HEK293T (cell line): ENCODE data around the gene OTX1.

ENCODE experiments used
- CTCF ChIA-PET: fragments of 350-600 bp; formaldehyde crosslinking; extraction: SDS; loops from one replicate; lab custom pipeline; 2021; ENCODE audit warnings: antibody characterized with exemption, inconsistent platforms; lab: Yijun Ruan, JAX
- POLR2A ChIA-PET: fragments of 350-600 bp; formaldehyde crosslinking; extraction: SDS; loops from one replicate; lab custom pipeline; 2020; ENCODE audit warnings: antibody characterized with exemption, inconsistent platforms; lab: Yijun Ruan, JAX
- DNase-seq: peaks from one replicate; pipeline ENCODE4 v3.0.0; 2012; ENCODE audit warnings: mixed read lengths; ENCODE audit errors: extremely low spot score
- ARNT ChIP-seq: fragments of 450-650 bp; IDR thresholded peaks from 2 replicates; pipeline ENCODE4 v1.6.1; 2017; ENCODE audit warnings: mild to moderate bottlenecking
- BHLHE40 ChIP-seq: fragments of 450-650 bp; IDR thresholded peaks from 2 replicates; pipeline ENCODE4 v1.6.1; 2016; ENCODE audit warnings: mild to moderate bottlenecking, moderate library complexity, borderline replicate concordance
- CTBP1 ChIP-seq: fragments of 450-650 bp; IDR thresholded peaks from 2 replicates; pipeline ENCODE4 v1.6.1; 2016; ENCODE audit warnings: borderline replicate concordance
- ELF4 ChIP-seq: fragments of 450-650 bp; IDR thresholded peaks from 2 replicates; pipeline ENCODE4 v1.6.1; 2017; ENCODE audit warnings: antibody characterized with exemption
- FOXA1 ChIP-seq: fragments of 450-650 bp; IDR thresholded peaks from 2 replicates; pipeline ENCODE4 v1.6.1; 2016; ENCODE audit warnings: mild to moderate bottlenecking
- FOXK2 ChIP-seq: fragments of 450-650 bp; IDR thresholded peaks from 2 replicates; pipeline ENCODE4 v1.6.1; 2016; ENCODE audit warnings: mild to moderate bottlenecking
- FOXM1 ChIP-seq: fragments of 450-650 bp; IDR thresholded peaks from 2 replicates; pipeline ENCODE4 v1.6.1; 2017; ENCODE audit warnings: mild to moderate bottlenecking, borderline replicate concordance
- HDGF ChIP-seq: fragments of 450-650 bp; IDR thresholded peaks from 2 replicates; pipeline ENCODE4 v1.6.1; 2017; ENCODE audit warnings: antibody characterized with exemption, borderline replicate concordance
- L3MBTL2 ChIP-seq: fragments of 450-650 bp; conservative IDR thresholded peaks from 2 replicates; pipeline ENCODE4 v1.6.1; 2016; ENCODE audit warnings: mild to moderate bottlenecking
- LEF1 ChIP-seq: fragments of 450-650 bp; IDR thresholded peaks from 2 replicates; pipeline ENCODE4 v1.6.1; 2017; ENCODE audit warnings: mild to moderate bottlenecking, borderline replicate concordance
- NFRKB ChIP-seq: fragments of 450-650 bp; IDR thresholded peaks from 2 replicates; pipeline ENCODE4 v1.6.1; 2016; ENCODE audit warnings: mild to moderate bottlenecking, moderate library complexity
- PKNOX1 ChIP-seq: fragments of 450-650 bp; IDR thresholded peaks from 2 replicates; pipeline ENCODE4 v1.6.1; 2016
- SP1 ChIP-seq: fragments of 450-650 bp; IDR thresholded peaks from 2 replicates; pipeline ENCODE4 v1.6.1; 2017
- SUZ12 ChIP-seq: fragments of 450-650 bp; IDR thresholded peaks from 2 replicates; pipeline ENCODE4 v1.6.1; 2016; ENCODE audit warnings: mild to moderate bottlenecking
- TARDBP ChIP-seq: fragments of 450-650 bp; IDR thresholded peaks from 2 replicates; pipeline ENCODE4 v1.6.1; 2016
- ZNF384 ChIP-seq: fragments of 450-650 bp; IDR thresholded peaks from 2 replicates; pipeline ENCODE4 v1.6.1; 2016

The OTX1 gene

GRCh38 chr2:63051795-63052333 lies 1.2 kb downstream of the OTX1 start:
- ChIA-PET CTCF (no interaction called here), POLR2A (interaction anchor here (0.6 kb wide), 1 partner anchor 1082 kb away, joined by 3 read pairs; no protein-coding TSS in a partner anchor)
- TF ChIP-seq PKNOX1 (no peak), L3MBTL2 (no peak), LEF1 (no peak), ARNT (no peak), FOXK2 (no peak), ZNF384 (no peak), FOXA1 (no peak), SP1 (no peak), ELF4 (no peak), TARDBP (no peak), NFRKB (no peak), CTBP1 (no peak), SUZ12 (no peak), FOXM1 (no peak), BHLHE40 (no peak), HDGF (no peak)
- no peak for DNase-seq

- no peak for DNase-seq
- TF ChIP-seq HDGF (no peak), ARNT (no peak), CTBP1 (no peak), TARDBP (no peak), NFRKB (no peak), SP1 (no peak), ELF4 (no peak), LEF1 (no peak), FOXK2 (no peak), BHLHE40 (no peak)
- ChIA-PET POLR2A (no interaction called here), CTCF (no interaction called here)
These were observed 1.9 kb downstream of the OTX1 start for GRCh38 chr2:63052411-63053080.

GRCh38 chr2:63053081-63053888 lies 2.7 kb downstream of the OTX1 start:
- no peak for DNase-seq
- no peak for TF ChIP-seq FOXM1
- TF ChIP-seq L3MBTL2 = no peak
- no peak for TF ChIP-seq TARDBP
- TF ChIP-seq PKNOX1 = no peak
- TF ChIP-seq CTBP1 = no peak
- TF ChIP-seq ELF4 = no peak
- TF ChIP-seq SP1 = no peak
- TF ChIP-seq FOXK2 = no peak
- no peak for TF ChIP-seq BHLHE40
- no peak for TF ChIP-seq ZNF384
- no peak for TF ChIP-seq ARNT
- no peak for TF ChIP-seq HDGF
- POLR2A ChIA-PET = no interaction called here
- CTCF ChIA-PET = no interaction called here

GRCh38 chr2:63053889-63054602 lies 3.4 kb downstream of the OTX1 start:
- ChIA-PET CTCF (no interaction called here), POLR2A (no interaction called here)
- DNase-seq = no peak

More at GRCh38 chr2:63053889-63054602, 3.4 kb downstream of the OTX1 start:
- TF ChIP-seq NFRKB (no peak), FOXK2 (no peak), TARDBP (no peak), L3MBTL2 (no peak), HDGF (no peak), SP1 (no peak), FOXA1 (no peak), SUZ12 (no peak), BHLHE40 (no peak), CTBP1 (no peak), ELF4 (no peak), FOXM1 (no peak), ZNF384 (no peak), PKNOX1 (no peak), LEF1 (no peak), ARNT (no peak)
